Measurements from ENCODE around the gene NPB.
"Not testable (repeated sequence)": the region's sequence is repeated elsewhere in the genome, so short reads cannot be mapped to it uniquely, and the experiment has no call there.

The NPB gene

GRCh38 chr17:81909231-81909630 lies 7.2 kb downstream of the NPB start:
- no peak for DNase-seq (ENCODE audit: low read depth, low spot score)

GRCh38 chr17:81909966-81910839 lies 8.2 kb downstream of the NPB start:
- peak overlapping the region; percentile 71 for H3K4me3 ChIP-seq (ENCODE audit: low read length)
- no peak for DNase-seq (ENCODE audit: low read depth, low spot score)

More at GRCh38 chr17:81909231-81909630, 7.2 kb downstream of the NPB start:
- no peak overlapping the region for H3K4me3 ChIP-seq (ENCODE audit: low read length)

GRCh38 chr17:81910840-81911276 lies 8.8 kb downstream of the NPB start:
- DNase-seq (ENCODE audit: low read depth, low spot score), result no peak
- H3K4me3 ChIP-seq (ENCODE audit: low read length), result peak overlapping the region; percentile 71

GRCh38 chr17:81911277-81911961 lies 9.4 kb downstream of the NPB start, which contains the start of gene PCYT2:
Gene PCYT2, minus strand, starts transcription at chr17:81911399. Its CDS starts 44 bp downstream, at chr17:81911355.
- peak; percentile 76 for DNase-seq (ENCODE audit: low read depth, low spot score)
- H3K4me3 ChIP-seq (ENCODE audit: low read length), result peak within 1 kb of the TSS; percentile 71

- H3K4me3 ChIP-seq (ENCODE audit: low read length), result no peak overlapping the region
- no peak for DNase-seq (ENCODE audit: low read depth, low spot score)
These were observed 9.9 kb downstream of the NPB start for GRCh38 chr17:81911969-81912368.

- DNase-seq (ENCODE audit: low read depth, low spot score), result no peak
- no peak overlapping the region for H3K4me3 ChIP-seq (ENCODE audit: low read length)
These were observed 10.6 kb downstream of the NPB start for GRCh38 chr17:81912441-81913309.

GRCh38 chr17:81913394-81914102 lies 11.5 kb downstream of the NPB start:
- no peak for DNase-seq (ENCODE audit: low read depth, low spot score)

GRCh38 chr17:81914103-81914850 lies 12.2 kb downstream of the NPB start:
- no peak overlapping the region for H3K4me3 ChIP-seq (ENCODE audit: low read length)
- no peak for DNase-seq (ENCODE audit: low read depth, low spot score)

More at GRCh38 chr17:81913394-81914102, 11.5 kb downstream of the NPB start:
- H3K4me3 ChIP-seq (ENCODE audit: low read length), result no peak overlapping the region

- H3K4me3 ChIP-seq (ENCODE audit: low read length), result no peak overlapping the region
- no peak for DNase-seq (ENCODE audit: low read depth, low spot score)
These were observed 13.3 kb downstream of the NPB start for GRCh38 chr17:81915331-81915730.

GRCh38 chr17:81916234-81917001 lies 14.4 kb downstream of the NPB start:
- DNase-seq (ENCODE audit: low read depth, low spot score), result no peak
- peak overlapping the region; percentile 76 for H3K4me3 ChIP-seq (ENCODE audit: low read length)

GRCh38 chr17:81917565-81918332 lies 15.7 kb downstream of the NPB start, which contains the start of gene SIRT7:
Gene SIRT7, minus strand, starts transcription at chr17:81918176. Its CDS starts 45 bp downstream, at chr17:81918131.
- peak; percentile 65 for DNase-seq (ENCODE audit: low read depth, low spot score)
- H3K4me3 ChIP-seq (ENCODE audit: low read length), result peak within 1 kb of the TSS; percentile 76

- DNase-seq (ENCODE audit: low read depth, low spot score), result not testable (repeated sequence)
- H3K4me3 ChIP-seq (ENCODE audit: low read length), result peak overlapping the region; percentile 45
These were observed 16.3 kb downstream of the NPB start for GRCh38 chr17:81918333-81918669.

GRCh38 chr17:81918832-81919545 lies 17.0 kb downstream of the NPB start:
- peak; percentile 60 for DNase-seq (ENCODE audit: low read depth, low spot score)
- H3K4me3 ChIP-seq (ENCODE audit: low read length), result peak overlapping the region; percentile 45

GRCh38 chr17:81920612-81921536 lies 18.8 kb downstream of the NPB start:
- H3K4me3 ChIP-seq (ENCODE audit: low read length), result no peak overlapping the region
- no peak for DNase-seq (ENCODE audit: low read depth, low spot score)

- H3K4me3 ChIP-seq (ENCODE audit: low read length), result no peak overlapping the region
- no peak for DNase-seq (ENCODE audit: low read depth, low spot score)
These were observed 19.5 kb downstream of the NPB start for GRCh38 chr17:81921537-81921862.
